ENCODE data around the gene HDAC4. TPM values are rescaled to one million over a fixed set of nuclear protein-coding genes. Genes with fewer than 3 reads are reported as not detected.

Gene HDAC4
- total RNA-seq, 1 experiment from 2014 or later, result 40.1 TPM

DNA sequence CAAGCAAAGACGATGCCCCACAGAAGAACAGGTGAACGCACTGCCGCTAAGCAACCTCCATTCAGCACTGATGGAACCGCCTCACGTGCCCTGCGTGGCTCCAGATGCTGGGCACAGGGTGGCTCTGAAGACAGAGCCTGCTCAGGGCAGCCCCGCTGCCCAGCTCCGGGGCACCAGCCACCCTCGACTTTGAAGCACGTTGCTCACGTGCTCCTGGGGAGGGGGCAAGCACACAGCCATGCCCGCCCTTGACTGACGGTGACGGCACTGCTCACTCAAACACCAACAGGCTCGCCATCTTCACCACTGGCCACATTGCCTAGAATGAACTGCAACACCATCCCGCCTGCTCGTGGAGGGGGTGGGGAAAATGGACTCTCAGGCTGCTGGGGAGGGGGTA is 251.3 kb downstream of the HDAC4 start:
- Histone ChIP-seq H3K4me3 (ENCODE audit: low read depth in 2 of 2, low read length in 2 of 2) (no peak overlapping the region), H3K27ac (ENCODE audit: low read length) (no peak overlapping the region), H3K27me3 (ENCODE audit: control insufficient read depth, insufficient read depth, low read length) (no peaks in the 10 kb centered on the region), H3K9me3 (ENCODE audit: control insufficient read depth, insufficient read depth, low read depth, low read length) (no peaks in the 10 kb centered on the region), H3K36me3 (ENCODE audit: control insufficient read depth, insufficient read depth, low read length) (no peaks in the 10 kb centered on the region; the same call in 1 of the 2 replicates), H3K4me1 (ENCODE audit: control insufficient read depth, insufficient read depth, low read length) (no peaks in the 10 kb centered on the region)
- ChIA-PET CTCF (no interaction called here), POLR2A (no interaction called here)
- in situ Hi-C loops (cut with HindIII; ENCODE audit: low pct_unique_long_range_greater_than_20kb, low sequenced_read_pairs), result no loop called here
- intact Hi-C loops (cut with micrococcal nuclease; ENCODE audit: unreplicated experiment), result no loop called here
- no peak for ATAC-seq
- TF ChIP-seq TCF7L2 (IDR thresholded peaks at IDR 0.05; ENCODE audit: low read depth, low read length), result no peak
- no peak for TF ChIP-seq POLR2AphosphoS5 (IDR thresholded peaks at IDR 0.05; ENCODE audit: low read depth, low read length)
- TF ChIP-seq, protein P1, sequence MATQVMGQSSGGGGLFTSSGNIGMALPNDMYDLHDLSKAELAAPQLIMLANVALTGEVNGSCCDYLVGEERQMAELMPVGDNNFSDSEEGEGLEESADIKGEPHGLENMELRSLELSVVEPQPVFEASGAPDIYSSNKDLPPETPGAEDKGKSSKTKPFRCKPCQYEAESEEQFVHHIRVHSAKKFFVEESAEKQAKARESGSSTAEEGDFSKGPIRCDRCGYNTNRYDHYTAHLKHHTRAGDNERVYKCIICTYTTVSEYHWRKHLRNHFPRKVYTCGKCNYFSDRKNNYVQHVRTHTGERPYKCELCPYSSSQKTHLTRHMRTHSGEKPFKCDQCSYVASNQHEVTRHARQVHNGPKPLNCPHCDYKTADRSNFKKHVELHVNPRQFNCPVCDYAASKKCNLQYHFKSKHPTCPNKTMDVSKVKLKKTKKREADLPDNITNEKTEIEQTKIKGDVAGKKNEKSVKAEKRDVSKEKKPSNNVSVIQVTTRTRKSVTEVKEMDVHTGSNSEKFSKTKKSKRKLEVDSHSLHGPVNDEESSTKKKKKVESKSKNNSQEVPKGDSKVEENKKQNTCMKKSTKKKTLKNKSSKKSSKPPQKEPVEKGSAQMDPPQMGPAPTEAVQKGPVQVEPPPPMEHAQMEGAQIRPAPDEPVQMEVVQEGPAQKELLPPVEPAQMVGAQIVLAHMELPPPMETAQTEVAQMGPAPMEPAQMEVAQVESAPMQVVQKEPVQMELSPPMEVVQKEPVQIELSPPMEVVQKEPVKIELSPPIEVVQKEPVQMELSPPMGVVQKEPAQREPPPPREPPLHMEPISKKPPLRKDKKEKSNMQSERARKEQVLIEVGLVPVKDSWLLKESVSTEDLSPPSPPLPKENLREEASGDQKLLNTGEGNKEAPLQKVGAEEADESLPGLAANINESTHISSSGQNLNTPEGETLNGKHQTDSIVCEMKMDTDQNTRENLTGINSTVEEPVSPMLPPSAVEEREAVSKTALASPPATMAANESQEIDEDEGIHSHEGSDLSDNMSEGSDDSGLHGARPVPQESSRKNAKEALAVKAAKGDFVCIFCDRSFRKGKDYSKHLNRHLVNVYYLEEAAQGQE (IDR thresholded peaks at IDR 0.05; ENCODE audit: insufficient read depth in 1 of 2, low read depth in 2 of 2, low read length in 1 of 2), result no peak
- TF ChIP-seq SIN3A (IDR thresholded peaks at IDR 0.05; ENCODE audit: borderline replicate concordance, insufficient read depth, low read depth, low read length), result no peak
- TF ChIP-seq, protein P2, sequence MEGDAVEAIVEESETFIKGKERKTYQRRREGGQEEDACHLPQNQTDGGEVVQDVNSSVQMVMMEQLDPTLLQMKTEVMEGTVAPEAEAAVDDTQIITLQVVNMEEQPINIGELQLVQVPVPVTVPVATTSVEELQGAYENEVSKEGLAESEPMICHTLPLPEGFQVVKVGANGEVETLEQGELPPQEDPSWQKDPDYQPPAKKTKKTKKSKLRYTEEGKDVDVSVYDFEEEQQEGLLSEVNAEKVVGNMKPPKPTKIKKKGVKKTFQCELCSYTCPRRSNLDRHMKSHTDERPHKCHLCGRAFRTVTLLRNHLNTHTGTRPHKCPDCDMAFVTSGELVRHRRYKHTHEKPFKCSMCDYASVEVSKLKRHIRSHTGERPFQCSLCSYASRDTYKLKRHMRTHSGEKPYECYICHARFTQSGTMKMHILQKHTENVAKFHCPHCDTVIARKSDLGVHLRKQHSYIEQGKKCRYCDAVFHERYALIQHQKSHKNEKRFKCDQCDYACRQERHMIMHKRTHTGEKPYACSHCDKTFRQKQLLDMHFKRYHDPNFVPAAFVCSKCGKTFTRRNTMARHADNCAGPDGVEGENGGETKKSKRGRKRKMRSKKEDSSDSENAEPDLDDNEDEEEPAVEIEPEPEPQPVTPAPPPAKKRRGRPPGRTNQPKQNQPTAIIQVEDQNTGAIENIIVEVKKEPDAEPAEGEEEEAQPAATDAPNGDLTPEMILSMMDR (IDR thresholded peaks at IDR 0.05), result no peak
- no TSS peak for BruUV-seq (replicated peaks)
- DNase-seq (ENCODE audit: low read depth, low spot score), result no peak

DNA sequence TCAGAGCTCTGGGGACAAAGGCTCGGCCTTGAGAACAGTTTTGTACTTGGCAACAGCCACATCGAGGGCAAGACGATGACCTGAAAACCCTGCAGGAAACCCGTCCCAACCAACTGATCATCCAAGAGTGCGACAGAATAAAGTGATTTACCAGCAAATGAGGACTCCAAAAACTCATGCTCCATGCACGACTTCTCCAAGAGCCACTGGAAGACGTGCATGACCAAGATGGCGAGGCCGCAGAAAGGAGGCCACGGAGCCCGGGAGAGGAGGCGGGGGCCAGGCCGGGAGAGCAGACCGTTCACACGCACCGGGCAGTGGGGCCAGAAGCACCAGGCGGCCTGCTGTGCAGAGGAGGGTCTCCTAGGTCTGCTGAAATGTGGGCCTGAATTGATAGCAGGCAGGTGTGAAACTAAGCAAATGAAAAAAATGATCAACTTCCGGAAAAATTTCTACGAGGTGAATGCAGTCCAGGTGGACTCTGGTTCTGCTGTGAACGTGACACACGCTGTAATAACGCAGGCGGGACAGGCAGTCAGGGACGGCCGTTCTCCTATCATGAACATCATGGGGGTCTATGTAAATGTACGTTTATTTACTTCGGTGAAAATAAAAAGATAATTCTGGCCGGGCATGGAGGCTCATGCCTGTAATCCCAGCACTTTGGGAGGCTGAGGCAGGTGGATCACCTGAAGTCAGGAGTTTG is 252.2 kb downstream of the HDAC4 start:
- no peaks in the 10 kb centered on the region; the same call in 1 of the 2 replicates for H3K36me3 ChIP-seq (ENCODE audit: control insufficient read depth, insufficient read depth, low read length)

More for the DNA sequence above, 252.2 kb downstream of the HDAC4 start:
- no peak for DNase-seq (ENCODE audit: low read depth, low spot score)
- Histone ChIP-seq H3K27me3 (ENCODE audit: control insufficient read depth, insufficient read depth, low read length) (no peaks in the 10 kb centered on the region), H3K9me3 (ENCODE audit: control insufficient read depth, insufficient read depth, low read depth, low read length) (no peaks in the 10 kb centered on the region), H3K4me3 (ENCODE audit: low read depth in 2 of 2, low read length in 2 of 2) (no peak overlapping the region), H3K27ac (ENCODE audit: low read length) (no peak overlapping the region), H3K4me1 (ENCODE audit: control insufficient read depth, insufficient read depth, low read length) (no peaks in the 10 kb centered on the region)
- intact Hi-C loops (cut with micrococcal nuclease; ENCODE audit: unreplicated experiment) (no loop called here), in situ Hi-C loops (cut with HindIII; ENCODE audit: low pct_unique_long_range_greater_than_20kb, low sequenced_read_pairs) (no loop called here)
- TF ChIP-seq, protein P1 (IDR thresholded peaks at IDR 0.05; ENCODE audit: insufficient read depth in 1 of 2, low read depth in 2 of 2, low read length in 1 of 2), result no peak
- no peak for TF ChIP-seq SIN3A (IDR thresholded peaks at IDR 0.05; ENCODE audit: borderline replicate concordance, insufficient read depth, low read depth, low read length)
- TF ChIP-seq, protein P2 (IDR thresholded peaks at IDR 0.05), result no peak
- no peak for TF ChIP-seq TCF7L2 (IDR thresholded peaks at IDR 0.05; ENCODE audit: low read depth, low read length)
- TF ChIP-seq POLR2AphosphoS5 (IDR thresholded peaks at IDR 0.05; ENCODE audit: low read depth, low read length), result no peak
- ChIA-PET POLR2A (no interaction called here), CTCF (no interaction called here)
- no TSS peak for BruUV-seq (replicated peaks)
- ATAC-seq, result no peak
